Pancreas (tissue), 10 donors: ENCODE results near the gene IRX4. TPM values are rescaled to one million over a fixed set of nuclear protein-coding genes. Genes with fewer than 3 reads are reported as not detected.

Experiments used
- ATAC-seq, 4 donors: fragments of 200-7000 bp; cut with Tn5 transposase; one replicate each; pipeline versions ENCODE4 v1.8.0 to v1.9.1; 2020; ENCODE audit warnings: mild to moderate bottlenecking in 4 of 4, moderate library complexity in 4 of 4
- DNase-seq, 6 donors: peaks; one replicate each; pipeline ENCODE4 v3.0.0-alpha.2; 2020
- FAIRE-seq: peaks from 2 replicates; lab custom pipeline; 2012; peaks lifted over from hg19 to GRCh38; lab: Jason Lieb, UNC
- H3K27ac ChIP-seq, 4 donors: fragments of 200-600 bp; sonication (generic); 1 replicate in 3 of 4; 2 replicates in 1 of 4; pipeline versions ENCODE4 v1.5.0 to v1.8.0; 2020
- H3K27me3 ChIP-seq, 4 donors: fragments of 200-600 bp; one replicate each; pipeline ENCODE4 v1.8.0; 2021
- H3K36me3 ChIP-seq, 3 donors: fragments of 200-600 bp; sonication (generic) in 1 of 3; one replicate each; pipeline versions ENCODE4 v1.5.0 to v1.8.0; 2020 to 2021
- H3K4me1 ChIP-seq, 3 donors: fragments of 200-600 bp; one replicate each; pipeline ENCODE4 v1.8.0; 2021
- H3K4me3 ChIP-seq, 4 donors: fragments of 200-600 bp; sonication (generic) in 2 of 4; one replicate each; pipeline versions ENCODE4 v1.5.0 to v1.8.0; 2020 to 2021
- H3K9me3 ChIP-seq, 4 donors: fragments of 200-600 bp; one replicate each; pipeline ENCODE4 v1.8.0; 2021
- CTCF ChIP-seq, 4 donors: fragments of 200-600 bp; sonication (generic) in 3 of 4; IDR thresholded peaks; one replicate each; pipeline versions ENCODE4 v1.5.0 to v1.8.0; 2021; ENCODE audit warnings: antibody characterized with exemption in 4 of 4
- WGBS, 2 donors: extraction: QIAGEN DNeasy Blood & Tissue Kit; methylation state at CpG; one replicate each; pipeline ENCODE4 v1.1.7; 2013; 5-methylcytosine and 5-hydroxymethylcytosine counted together
- intact Hi-C, 3 donors: fragments of 100-400 bp; cut with DNase I; formaldehyde crosslinking; loops; one replicate each; pipeline versions ENCODE4 v1.11.1 to v1.14.2; 2022
- polyA plus RNA-seq, 2 donors: library from polyadenylated mRNA; stranded (reverse); fragments of 200-250 nt; gene quantifications; one replicate each; pipeline ENCODE4 v1.2.3, GENCODE V29; 2013
- total RNA-seq, 6 donors: library from RNA; stranded (reverse); fragmentation: NEBNext Ultra II Directional in 4 of 6; extraction: Animal tissue kit (Norgen Biotek cat#: 25700) in 4 of 6; gene quantifications; one replicate each; pipeline versions ENCODE4 v1.2.1 to v1.2.4, GENCODE V29; 2021 to 2023
- donor health status: healthy with polysubstance abuse.
- donor health status: DM: no; HTN: no; CAD: no; lungs with moderate emphysema.
- donor health status: DM: no; HTN: no; CAD: no.
- donor health status: control.
- donor health status: control.
- donor health status: Bipolar disorder and iron deficiency.
- donor health status: DM: yes; HTN: yes; CAD: no.
- donor health status: DM: no; HTN: no; CAD: no.
- donor health status: DM: no; HTN: no; CAD: no.
- donor health status: DM: yes; HTN: yes; CAD: no.

The IRX4 gene
- total and polyA plus RNA-seq, 8 donors = 0.31 TPM; not detected in 7

DNA sequence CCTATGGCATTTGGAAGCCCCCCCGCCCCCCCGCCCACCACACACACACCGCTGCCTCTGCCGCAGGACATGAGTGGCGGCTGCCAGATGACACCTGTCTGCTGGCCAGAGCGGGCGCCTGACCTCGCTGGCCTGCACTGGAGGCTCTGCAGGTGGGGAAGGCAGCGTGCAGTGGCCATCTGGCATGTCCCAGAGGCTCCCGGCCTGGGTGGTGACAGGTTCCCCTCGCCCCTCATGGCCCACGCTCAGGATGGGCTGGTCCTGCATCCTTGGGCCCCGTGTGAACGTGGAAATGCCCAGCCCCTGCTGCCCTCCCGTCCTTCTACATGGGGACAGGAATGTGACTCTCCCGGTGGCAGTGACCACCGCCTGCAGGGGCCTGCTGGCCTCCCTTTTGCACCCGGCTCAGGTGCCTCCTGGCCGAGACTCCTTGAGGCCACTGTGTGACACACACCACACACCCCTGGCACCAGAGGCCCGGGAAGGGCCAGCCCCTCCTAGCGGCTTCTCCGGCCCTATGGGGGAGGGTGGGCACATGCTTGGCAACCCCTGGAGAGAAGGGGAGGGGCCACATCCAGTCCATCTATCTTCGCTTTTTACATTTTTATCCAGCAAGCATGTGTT, 30.3 kb downstream of the IRX4 start:
- peak in 1 of 6 donors; percentile 53 for DNase-seq
- no peak for FAIRE-seq
- intact Hi-C loops = no loop called here

GRCh38 chr5:1851290-1851934, 31.3 kb downstream of the IRX4 start:
- Histone ChIP-seq H3K4me1 (no peaks in the 10 kb centered on the region), H3K36me3 (no peaks in the 10 kb centered on the region), H3K4me3 (no peak overlapping the region), H3K27ac (no peak overlapping the region), H3K27me3 (no peaks in the 10 kb centered on the region), H3K9me3 (no peaks in the 10 kb centered on the region)
- no peak for TF ChIP-seq CTCF (IDR thresholded peaks at IDR 0.05)
- no peak for FAIRE-seq
- WGBS, 2 donors = 5 to 7% methylated on average over 31 to 34 of the region's 34 CpGs
- intact Hi-C loops = no loop called here
- peak in 1 of 6 donors; percentile 42 for DNase-seq
- ATAC-seq = no peak

More for the DNA sequence above, 30.3 kb downstream of the IRX4 start:
- H3K4me1 ChIP-seq = no peaks in the 10 kb centered on the region
- H3K9me3 ChIP-seq = no peaks in the 10 kb centered on the region
- 39 to 48% methylated on average over 21 to 23 of the region's 23 CpGs for WGBS, 2 donors
- no peak overlapping the region for H3K27ac ChIP-seq
- ATAC-seq = no peak
- H3K27me3 ChIP-seq = no peaks in the 10 kb centered on the region
- no peak for TF ChIP-seq CTCF (IDR thresholded peaks at IDR 0.05)
- no peak overlapping the region for H3K4me3 ChIP-seq
- no peaks in the 10 kb centered on the region for H3K36me3 ChIP-seq

- no peaks in the 10 kb centered on the region for H3K27me3 ChIP-seq
- WGBS, 2 donors = 48 to 56% methylated on average over 29 of the region's 29 CpGs
- no peaks in the 10 kb centered on the region for H3K36me3 ChIP-seq
- TF ChIP-seq CTCF (IDR thresholded peaks at IDR 0.05) = no peak
- no peak overlapping the region for H3K4me3 ChIP-seq
- H3K9me3 ChIP-seq = no peaks in the 10 kb centered on the region
- FAIRE-seq (no peak), ATAC-seq (no peak), DNase-seq (peak in 1 of 6 donors; percentile 32)
- H3K4me1 ChIP-seq = no peaks in the 10 kb centered on the region
- no peak overlapping the region for H3K27ac ChIP-seq
- intact Hi-C loops = no loop called here
Measured at GRCh38 chr5:1850324-1851154, 32.2 kb downstream of the IRX4 start.

GRCh38 chr5:1847611-1848010, 35.1 kb downstream of the IRX4 start:
- DNase-seq = peak in 1 of 6 donors; percentile 26
- no peaks in the 10 kb centered on the region for H3K4me1 ChIP-seq
- no peak for ATAC-seq
- no peak for FAIRE-seq
- no peak for TF ChIP-seq CTCF (IDR thresholded peaks at IDR 0.05)
- no peak overlapping the region for H3K4me3 ChIP-seq
- H3K27ac ChIP-seq = no peak overlapping the region
- no peaks in the 10 kb centered on the region for H3K27me3 ChIP-seq
- no peaks in the 10 kb centered on the region for H3K9me3 ChIP-seq
- intact Hi-C loops = no loop called here
- WGBS, 2 donors = 54 to 59% methylated on average over 9 of the region's 9 CpGs
- H3K36me3 ChIP-seq = no peaks in the 10 kb centered on the region
